Anterior cingulate cortex (tissue), 58 donors: ENCODE results near the gene RNF208.

ENCODE experiments used
- DNase-seq, 58 donors: peaks; one replicate each; lab custom pipeline; 2025; lab: John Stamatoyannopoulos, UW

The RNF208 gene

DNA sequence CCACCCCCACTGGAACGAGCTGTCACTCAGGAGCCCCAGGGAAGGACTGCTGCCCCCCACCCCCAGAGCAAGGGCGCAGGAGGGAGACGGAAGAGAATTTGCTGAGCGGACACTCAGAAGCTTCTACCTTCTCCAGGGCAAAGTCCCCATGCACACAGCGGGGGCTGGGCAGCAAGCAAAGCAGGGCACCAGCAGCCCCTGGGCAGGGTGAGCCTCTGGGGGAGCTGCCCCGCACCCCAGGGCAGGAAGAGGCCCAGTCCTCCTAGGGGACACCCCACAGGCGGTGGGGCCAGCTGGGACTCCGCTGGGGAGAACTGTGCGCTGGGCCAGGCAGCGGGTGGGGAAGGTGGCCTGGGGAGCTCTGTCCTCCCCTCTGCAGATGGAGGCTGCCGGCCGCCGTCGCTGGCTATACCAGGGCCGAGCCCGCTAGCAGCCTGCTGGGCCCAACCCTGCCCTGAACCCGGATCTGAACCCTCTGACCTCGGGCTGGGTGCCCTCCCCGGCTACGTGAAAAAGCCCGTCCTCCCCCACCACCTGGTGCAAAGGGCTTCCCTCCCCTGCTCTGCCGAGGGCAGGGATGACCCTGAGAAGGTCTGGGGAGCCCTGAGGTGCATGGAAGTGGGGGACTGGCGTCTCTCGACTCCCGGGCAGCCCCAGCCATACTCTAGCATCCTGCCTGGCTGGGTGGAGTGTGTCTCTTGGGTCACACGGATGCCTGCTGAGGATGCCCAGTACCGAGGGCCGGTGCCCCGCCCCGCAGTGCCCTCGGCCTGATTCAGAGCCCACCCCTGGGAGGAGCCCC is 8.1 kb upstream of the RNF208 start:
- no peak for DNase-seq

DNA sequence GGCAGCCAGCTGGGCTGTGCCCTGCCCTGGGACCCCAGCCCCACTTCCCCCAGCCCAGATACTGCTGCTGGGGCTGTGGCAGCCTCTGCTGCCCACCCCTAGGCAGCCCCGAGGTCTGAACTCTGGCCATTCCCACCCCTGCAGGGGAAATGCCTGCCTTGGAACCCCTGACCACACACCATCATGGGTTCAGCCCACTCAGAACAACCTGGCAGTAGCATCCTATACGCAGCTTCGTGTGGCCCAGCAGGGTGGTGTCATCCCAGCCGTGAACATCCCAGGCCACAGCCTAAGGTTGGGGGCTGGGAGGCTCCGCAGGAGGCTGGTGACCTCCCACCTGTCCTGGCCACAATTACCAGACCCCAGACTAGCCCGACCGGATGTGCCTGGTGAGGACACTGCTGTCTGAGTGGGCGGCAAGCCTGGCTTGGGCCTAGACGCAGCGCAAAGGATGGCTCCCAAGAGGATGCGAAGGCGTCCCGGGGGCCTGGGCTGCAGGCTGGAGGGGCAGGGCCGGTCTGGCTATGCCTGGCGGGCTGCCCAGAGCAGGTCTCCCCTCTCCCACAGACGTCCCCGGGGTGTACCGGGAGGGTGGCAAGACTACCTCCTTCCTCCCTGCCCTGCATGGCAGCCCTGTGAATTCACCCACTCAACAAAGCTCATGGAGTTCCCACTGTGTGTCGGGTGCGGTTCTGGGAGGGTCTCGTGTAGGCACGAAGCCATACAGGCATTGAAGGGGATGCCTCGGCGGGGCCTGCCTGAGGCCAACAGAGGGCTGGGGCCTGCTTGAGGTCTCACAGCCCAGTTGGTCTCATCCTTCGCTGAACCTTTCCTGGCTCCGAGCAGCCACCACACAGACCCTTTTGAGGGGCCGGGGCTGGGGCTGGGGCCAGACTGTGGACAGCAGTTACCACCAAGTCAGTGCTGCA is 7.2 kb upstream of the RNF208 start:
- no peak for DNase-seq

DNA sequence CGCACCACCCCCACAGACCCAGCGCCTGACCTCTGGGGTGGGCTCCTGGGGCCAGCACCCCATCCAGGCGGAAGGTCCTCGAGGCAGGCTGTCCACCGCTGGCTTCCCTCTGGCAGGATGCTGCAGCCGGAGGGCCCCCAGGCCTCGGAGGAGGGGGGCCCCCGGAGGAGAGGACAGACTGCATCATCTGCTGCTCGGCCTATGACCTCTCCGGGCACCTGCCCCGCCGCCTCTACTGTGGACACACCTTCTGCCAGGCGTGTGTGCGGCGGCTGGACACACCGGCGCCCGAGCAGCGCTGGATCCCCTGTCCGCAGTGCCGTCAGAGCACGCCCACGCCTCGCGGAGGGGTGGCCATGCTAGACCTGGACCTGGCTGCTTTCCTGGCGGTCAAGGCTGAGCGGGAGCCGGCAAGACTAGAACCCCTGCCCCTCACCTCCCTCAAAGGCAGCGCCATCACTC is 6.5 kb upstream of the RNF208 start:
- no peak for DNase-seq

DNA sequence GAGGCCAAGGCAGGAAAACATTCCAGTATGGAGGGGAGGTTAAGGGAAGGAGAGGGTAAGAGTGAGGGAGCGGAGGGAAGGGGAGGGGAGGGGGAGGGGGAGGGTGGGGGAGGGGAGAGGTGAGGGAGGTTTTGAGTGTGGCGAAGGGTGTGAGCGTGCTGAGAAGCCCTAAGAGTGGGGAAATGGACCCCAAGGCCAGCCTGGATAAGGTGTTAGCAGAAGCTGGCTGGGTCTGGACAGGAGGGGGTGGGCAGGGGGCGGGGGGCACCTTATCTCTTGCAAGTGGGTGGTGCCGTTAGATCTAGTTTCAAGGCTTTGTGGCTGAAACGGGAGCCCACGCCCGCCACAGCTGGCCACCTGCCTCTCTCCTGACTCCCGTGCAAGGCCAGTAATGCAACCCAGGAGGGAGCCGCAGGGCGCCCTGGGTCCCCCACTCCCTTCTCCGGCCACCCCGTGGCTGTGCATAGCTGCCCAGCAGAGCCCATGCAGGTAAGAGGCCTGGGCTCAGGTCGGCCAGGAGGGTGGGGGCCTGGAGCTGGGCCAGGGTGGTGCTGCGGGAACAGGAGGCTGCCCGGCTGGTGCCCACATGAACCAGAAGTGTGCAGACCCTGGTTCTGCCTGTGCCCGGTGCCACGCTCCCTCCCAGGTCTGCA is 5.9 kb upstream of the RNF208 start:
- DNase-seq: no peak

DNA sequence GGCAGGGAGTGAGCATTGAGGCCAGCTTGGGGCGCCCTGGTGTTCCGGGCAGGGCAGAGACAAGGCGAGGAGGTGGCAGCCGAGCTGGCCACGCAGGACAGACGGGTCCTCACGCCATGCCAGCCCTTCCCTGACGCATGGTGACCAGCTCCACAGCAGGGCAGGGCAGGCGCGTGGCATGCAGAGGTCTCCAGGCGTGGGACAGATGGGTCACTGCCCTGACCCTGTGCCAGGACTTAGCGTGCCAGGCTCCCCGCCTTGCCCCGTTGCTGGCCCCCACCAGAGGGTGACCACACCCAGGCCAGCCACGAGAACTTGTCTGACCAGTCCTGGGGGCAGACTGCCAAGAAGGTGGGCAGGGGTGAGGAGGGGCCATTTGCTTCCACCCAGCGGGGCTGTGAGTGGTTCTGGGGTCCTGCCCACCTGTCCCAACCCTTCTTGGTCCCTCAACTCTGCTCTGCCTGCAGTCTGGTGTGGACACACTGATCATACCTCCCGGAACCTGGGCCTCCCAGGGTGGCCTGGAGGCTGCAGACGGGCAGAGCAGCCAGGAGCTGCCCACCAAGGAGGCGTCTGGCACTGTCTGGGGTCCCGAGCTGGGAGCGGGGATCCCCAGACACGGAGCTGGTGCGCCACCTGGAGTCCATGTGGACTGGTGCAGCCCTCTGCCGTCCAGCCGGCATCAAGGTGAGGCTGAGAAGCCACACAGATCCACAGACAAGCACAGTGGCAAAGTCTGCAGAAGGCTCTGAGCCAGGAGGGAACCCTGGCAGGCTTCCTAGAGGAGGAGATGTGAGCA is 5.2 kb upstream of the RNF208 start, which contains the start of gene RNF224:
RNF224 (plus strand) TSS at position 449 of the 799 bp plus-strand sequence. CDS start 834 bp downstream, outside the sequence.
- peak in 50 of 58 donors; percentile 11 to 70 (median 42) for DNase-seq

DNA sequence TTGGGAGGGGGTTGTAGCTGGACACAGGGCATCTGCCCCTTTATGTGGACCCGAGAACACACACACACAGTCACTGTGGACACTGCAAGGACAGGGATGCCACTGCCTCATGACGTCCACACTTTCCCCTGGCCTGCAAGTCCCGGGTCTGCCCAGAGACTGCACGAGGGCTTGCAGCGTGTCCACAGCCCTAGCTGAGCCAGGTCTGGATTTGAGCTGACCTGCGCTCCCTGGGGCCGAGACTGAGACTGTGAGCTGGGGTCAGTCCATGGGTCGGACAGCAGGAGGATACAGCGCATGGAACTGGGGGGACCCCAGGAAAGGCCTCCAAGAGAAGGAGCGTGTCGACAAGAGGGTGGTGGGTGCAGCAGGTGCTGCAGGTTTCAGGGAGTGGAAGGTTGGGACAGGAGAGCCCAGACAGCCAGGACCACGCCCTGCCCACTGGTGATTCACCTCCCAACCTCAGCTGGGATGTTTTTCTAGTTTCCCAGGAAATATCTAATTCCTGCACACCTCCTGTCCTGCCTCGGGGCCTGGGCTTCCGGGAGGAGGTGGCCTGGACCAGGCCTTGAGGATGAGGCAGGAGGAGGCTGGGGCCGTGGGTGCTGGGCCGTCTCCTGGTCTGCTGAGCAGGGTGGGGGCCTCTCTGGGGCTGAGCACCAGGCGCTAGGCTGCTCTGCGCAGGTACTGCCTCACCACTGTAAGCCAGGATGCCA is 4.5 kb upstream of the RNF208 start:
- DNase-seq: no peak

DNA sequence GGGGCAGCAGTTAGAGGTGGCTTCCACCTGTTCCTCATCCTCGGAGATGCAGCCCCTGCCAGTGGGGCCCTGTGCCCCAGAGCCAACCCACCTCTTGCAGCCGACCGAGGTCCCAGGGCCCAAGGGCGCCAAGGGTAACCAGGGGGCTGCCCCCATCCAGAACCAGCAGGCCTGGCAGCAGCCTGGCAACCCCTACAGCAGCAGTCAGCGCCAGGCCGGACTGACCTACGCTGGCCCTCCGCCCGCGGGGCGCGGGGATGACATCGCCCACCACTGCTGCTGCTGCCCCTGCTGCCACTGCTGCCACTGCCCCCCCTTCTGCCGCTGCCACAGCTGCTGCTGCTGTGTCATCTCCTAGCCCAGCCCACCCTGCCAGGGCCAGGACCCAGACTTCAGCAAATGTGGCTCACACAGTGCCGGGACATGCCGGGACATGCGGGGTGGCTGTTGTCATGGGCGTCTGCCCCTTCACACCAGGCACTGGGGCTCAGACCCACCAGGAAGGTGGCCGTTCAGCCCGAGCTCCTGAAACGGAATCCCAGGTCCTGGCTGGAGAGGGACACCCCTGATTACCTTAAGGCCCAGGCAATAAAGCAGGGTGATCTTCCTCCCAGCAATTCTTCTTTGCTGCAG is 3.8 kb upstream of the RNF208 start:
- no peak for DNase-seq

DNA sequence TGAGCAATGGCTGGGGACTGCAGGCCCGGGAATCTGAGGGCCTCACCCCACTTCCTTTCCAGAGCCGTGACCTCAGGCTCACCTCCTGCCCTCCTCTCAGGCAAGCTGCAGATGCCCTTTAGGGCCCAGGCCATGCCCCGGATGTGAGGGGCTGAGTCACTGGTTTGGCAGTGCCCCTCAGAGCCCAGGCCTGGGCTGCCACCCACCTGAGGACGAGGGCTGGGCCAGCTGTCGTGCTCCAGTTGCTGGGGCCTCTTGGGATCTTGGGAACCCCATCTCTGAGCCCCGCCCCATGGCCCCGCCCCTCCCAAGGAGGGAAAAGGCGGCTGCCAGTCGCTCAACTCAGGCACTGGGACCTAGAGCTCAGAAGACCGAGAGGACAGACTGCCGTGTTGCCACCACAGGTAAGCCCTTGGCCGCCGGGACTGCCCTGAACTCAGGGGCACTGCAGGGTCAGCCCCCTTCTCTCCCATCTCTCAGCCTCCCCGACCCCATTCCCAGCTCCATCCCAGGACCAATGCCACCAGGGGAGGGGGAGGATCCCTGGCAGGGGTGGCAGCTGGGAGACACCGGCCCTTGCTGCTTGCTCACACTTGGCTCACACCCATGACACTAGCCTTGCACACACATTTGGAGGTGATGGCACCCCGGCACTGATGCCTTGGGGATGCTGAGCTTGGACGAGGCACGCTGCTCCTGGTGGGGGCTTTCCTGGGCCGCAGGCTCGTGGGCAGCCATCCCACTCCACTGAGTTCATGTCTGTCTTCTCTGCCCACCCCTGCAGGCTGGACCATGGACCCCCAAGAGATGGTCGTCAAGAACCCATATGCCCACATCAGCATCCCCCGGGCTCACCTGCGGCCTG is 3.0 kb upstream of the RNF208 start, which contains the start of gene CYSRT1:
CYSRT1 (plus strand) TSS at position 345 of the 865 bp plus-strand sequence; CDS start at position 793, 448 bp downstream.
- DNase-seq: no peak

DNA sequence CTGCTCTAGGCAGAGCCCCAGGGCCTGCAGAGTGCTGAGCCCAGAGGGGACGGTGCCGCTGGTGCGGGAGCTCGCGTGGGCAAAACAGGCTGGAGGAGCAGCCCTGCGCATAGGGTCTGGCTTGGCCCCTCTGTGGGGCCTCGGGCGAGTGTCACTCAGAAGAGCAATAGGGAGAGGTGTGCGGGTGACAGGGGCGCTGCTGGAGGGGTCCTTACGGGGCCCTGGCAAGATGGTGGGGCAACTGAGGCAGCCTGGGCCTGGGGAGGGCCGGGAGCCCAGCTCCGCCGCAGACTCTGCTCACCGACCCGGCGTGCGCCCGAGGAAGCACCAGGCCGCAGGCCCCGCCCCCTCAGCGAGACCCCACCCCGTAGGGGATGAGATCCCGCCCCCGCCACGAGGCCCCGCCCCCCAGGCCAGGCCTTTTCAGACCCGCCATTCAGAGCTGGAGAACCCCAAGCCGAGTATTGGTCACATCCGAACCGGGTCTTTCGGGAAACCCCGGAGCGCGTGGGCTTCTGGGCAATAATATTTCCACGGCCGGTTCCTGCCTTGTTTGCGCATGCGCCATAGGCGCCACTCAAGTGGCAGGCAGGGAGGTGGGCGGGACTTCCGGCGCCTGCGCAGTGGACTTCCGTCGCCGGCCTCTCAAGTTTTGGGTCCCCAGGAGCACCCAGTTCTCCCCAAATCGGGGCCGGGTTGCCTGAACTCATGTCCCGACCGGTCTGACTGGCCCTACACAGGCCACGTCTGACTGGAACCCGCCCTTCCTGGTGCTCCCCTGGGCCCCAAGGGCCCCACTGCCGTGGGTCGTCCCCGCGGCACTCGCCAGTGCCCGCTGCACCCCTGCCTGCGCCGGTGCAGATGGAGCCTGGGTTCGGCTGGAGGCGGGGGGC is 1.3 kb upstream of the RNF208 start:
- peak; percentile 80 to 99 (median 97) for DNase-seq

DNA sequence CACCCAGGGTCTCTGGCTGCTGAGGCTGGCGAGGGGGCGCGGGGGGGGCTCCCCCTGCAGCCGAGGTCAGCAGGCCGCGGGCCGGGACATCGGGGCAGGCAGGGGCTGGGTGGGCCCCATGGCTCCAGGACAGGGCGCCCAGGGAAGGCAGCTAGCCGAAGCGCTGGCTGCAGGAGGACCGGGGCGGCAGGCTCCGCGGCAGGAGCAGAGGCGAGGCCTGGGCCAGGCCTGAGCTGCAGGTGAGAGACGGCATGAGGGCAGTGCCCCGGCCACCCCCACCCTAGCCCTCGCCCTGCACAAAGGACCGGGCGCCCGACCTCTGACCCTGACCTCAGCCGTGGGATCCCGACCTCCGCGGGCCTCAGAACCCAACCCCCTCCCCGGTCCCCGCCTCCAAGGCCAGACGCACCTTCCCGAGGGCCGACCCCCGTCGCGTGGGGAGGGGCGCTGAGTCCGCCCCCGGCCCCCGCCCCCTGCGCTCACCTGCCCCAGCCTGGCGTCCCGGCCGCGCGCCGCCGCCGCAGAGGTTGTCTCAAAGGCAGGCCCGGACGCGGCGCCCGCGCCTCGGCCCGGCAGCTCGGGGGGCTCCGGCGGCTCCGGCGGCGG is 431 bp downstream of the RNF208 start:
- DNase-seq: no peak

DNA sequence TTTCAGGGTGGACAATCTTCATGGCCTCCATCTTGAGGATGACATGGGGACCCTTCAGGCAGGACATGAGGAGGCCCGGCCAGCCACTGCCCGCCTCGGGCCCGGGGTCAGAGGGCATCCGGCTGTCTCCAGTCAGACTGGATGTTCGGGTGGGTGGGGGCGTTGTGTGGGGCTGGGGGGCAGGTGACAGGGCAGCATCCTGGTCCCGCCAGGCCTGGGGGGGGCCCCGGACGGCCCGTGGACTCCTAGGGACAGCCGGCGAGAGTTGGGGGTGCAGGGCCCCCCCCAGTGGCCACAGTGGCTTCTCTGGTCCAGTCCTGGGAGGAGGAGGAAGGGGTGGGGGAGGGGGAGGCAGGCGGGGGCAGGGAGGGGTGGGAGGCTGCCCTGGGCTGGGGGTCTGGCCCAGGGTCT is 940 bp downstream of the RNF208 start:
- no peak for DNase-seq

DNA sequence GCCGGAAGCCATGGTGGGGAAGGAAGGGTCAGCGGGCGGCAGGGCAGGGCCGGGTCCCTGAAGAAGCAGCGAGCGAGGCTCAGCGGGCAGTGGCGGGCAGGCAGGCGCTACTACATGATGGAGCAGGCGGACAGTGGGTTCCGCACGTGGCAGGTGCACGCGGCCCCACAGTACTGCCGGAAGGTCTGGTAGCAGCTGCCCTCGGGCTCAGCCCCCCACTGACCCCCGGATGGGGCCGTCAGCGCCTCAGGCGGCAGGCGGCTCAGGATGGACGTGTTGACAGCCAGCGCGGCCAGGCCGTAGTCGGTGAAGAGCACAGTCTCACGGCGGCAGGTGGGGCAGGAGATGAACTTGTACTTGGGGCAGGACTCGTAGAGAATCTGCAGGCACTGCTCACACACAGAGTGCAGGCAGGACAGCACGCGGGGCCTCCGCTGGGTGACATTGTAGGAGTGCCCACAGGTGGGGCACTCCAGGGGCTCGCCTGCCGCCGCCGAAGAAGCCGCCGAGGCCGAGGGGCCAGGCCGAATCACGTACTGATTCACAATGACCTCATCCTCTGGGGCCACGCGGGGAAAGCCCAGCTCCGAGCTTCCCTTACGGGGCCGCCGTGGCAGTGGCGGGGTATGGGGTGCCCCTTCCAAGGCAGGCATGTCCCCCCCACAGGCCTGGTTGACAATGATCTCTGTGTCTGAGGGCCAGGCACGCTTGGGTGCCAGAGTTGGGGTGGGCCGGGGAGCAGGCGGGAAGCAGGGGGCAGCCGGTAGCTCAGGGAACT is 1.5 kb downstream of the RNF208 start:
- DNase-seq: no peak

DNA sequence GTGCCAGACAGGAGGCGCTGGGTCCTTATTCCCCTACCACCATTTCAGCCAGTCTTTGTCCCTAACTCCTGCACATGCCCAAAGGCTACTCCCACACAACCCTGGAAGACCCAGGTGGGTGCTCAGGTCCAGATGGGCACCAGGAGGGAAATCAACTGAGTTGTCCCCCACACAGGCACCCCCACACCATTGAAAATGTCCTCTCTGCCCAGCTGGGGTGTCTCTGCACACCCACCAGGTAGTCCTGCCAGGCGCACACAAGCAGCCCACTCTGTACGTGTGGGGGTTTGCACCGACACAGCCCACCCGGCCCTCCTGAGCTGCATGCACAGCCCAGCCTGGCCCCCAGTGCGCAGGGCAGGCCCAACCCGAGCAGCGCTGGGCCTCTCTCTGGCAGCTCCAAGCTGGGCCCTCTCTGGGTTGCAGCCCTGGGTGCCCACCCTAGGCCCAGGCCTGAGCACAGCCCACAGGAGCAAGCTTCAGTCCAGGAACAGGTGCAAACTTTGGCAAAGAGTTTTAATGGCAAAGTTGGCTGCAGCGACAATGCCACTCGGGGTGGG is 2.2 kb downstream of the RNF208 start:
- no peak for DNase-seq

DNA sequence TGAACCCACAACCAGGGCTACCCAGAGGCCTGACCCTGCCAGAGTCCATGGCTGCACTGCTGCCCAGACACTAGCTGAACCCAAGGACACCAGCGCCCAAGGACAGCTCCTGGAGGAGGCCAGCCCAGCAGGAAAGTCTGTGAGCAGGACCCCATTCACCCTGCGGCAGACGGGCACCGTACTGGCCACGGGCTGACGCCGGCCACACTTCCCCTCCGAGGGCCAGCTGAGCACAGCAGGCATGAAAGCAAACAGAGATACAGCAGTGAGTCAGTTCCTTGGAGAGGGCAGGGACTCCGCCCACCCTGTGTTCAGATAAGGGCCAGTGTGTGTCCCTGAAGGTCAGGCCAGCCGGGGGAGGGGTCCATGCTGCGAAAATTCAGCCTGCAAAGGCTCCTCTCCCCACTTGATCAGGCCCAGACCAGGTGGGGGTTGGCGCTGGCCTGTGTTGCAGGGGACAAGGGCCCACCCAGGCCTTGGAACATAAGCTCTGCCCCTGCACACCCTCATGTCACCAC is 3.2 kb downstream of the RNF208 start:
- no peak for DNase-seq
